CD8-positive, alpha-beta memory T cell (primary cell): ENCODE measurements around the gene FAM174B. TPM values are rescaled to one million over a fixed set of nuclear protein-coding genes. Genes with fewer than 3 reads are reported as not detected.

Experiments
- CTCF ChIA-PET: fragments of 350-600 bp; sonication (Branson Sonifier 250); formaldehyde crosslinking; loops from one replicate; lab custom pipeline; 2021; ENCODE audit warnings: antibody characterized with exemption; lab: Charles Lee
- POLR2A ChIA-PET: fragments of 350-600 bp; sonication (Branson Sonifier 250); formaldehyde crosslinking; loops from one replicate; lab custom pipeline; 2021; ENCODE audit warnings: antibody characterized with exemption; lab: Charles Lee
- DNase-seq, 5 donors: peaks; one replicate each; pipeline versions ENCODE4 v3.0.0 to v3.0.0-alpha.2; 2020 to 2022; ENCODE audit warnings: mixed read lengths in 1 of 5
- H3K27ac ChIP-seq: one replicate; pipeline ENCODE4 v1.7.0; 2013; ENCODE audit warnings: low read depth, mild to moderate bottlenecking, low read length, moderate library complexity
- H3K27me3 ChIP-seq: 2 replicates; pipeline ENCODE4 v1.7.0; 2013; ENCODE audit warnings: low read length, mild to moderate bottlenecking; ENCODE audit not compliant: insufficient read depth, poor library complexity, severe bottlenecking
- H3K36me3 ChIP-seq: 2 replicates; pipeline ENCODE4 v1.7.0; 2013; ENCODE audit warnings: mild to moderate bottlenecking, low read length, moderate library complexity; ENCODE audit not compliant: insufficient read depth
- H3K4me1 ChIP-seq: 2 replicates; pipeline ENCODE4 v1.7.0; 2013; ENCODE audit warnings: mild to moderate bottlenecking, low read length, moderate library complexity; ENCODE audit not compliant: insufficient read depth
- H3K4me3 ChIP-seq: 2 replicates; pipeline ENCODE4 v1.7.0; 2013; ENCODE audit warnings: mild to moderate bottlenecking, low read length
- H3K9me3 ChIP-seq: 2 replicates; pipeline ENCODE4 v1.7.0; 2013; ENCODE audit warnings: mild to moderate bottlenecking, low read length
- H3K27ac Mint-ChIP-seq, 8 donors: one replicate each; pipeline ENCODE4 v1.8.0; 2020 to 2021; ENCODE audit warnings: mixed read lengths in 8 of 8, mild to moderate bottlenecking in 6 of 8, inconsistent platforms in 3 of 8, moderate library complexity in 3 of 8
- H3K27me3 Mint-ChIP-seq, 2 donors: one replicate each; pipeline ENCODE4 v1.8.0; 2020 to 2021; ENCODE audit warnings: mixed read lengths in 2 of 2, mild to moderate bottlenecking in 1 of 2, moderate library complexity in 1 of 2
- H3K36me3 Mint-ChIP-seq, 3 donors: one replicate each; pipeline ENCODE4 v1.8.0; 2020 to 2021; ENCODE audit warnings: mixed read lengths in 3 of 3, inconsistent platforms in 1 of 3, mild to moderate bottlenecking in 1 of 3
- H3K4me1 Mint-ChIP-seq, 3 donors: one replicate each; pipeline ENCODE4 v1.8.0; 2020 to 2021; ENCODE audit warnings: mixed read lengths in 3 of 3, inconsistent platforms in 1 of 3, mild to moderate bottlenecking in 1 of 3
- H3K4me3 Mint-ChIP-seq, 7 donors: one replicate each; pipeline ENCODE4 v1.8.0; 2020 to 2021; ENCODE audit warnings: mixed read lengths in 7 of 7, mild to moderate bottlenecking in 6 of 7, moderate library complexity in 4 of 7, inconsistent platforms in 2 of 7
- H3K9me3 Mint-ChIP-seq, 5 donors: one replicate each; pipeline ENCODE4 v1.8.0; 2020 to 2022; ENCODE audit warnings: mixed read lengths in 5 of 5, mild to moderate bottlenecking in 3 of 5, moderate library complexity in 2 of 5, inconsistent platforms in 1 of 5
- polyA plus RNA-seq: library from polyadenylated mRNA; unstranded; fragments of 300-500 nt; fragmentation: Illumina TruSeq; gene quantifications from one replicate; pipeline ENCODE4 v1.2.3, GENCODE V29; 2021
- total RNA-seq, 2 experiments: library from RNA; stranded (reverse); gene quantifications; one replicate each; pipeline ENCODE4 v1.2.3, GENCODE V29; 2021

Gene FAM174B
- total and polyA plus RNA-seq, 3 experiments from 2014 or later: 0.82 to 3.9 (median 3.9) TPM

DNA sequence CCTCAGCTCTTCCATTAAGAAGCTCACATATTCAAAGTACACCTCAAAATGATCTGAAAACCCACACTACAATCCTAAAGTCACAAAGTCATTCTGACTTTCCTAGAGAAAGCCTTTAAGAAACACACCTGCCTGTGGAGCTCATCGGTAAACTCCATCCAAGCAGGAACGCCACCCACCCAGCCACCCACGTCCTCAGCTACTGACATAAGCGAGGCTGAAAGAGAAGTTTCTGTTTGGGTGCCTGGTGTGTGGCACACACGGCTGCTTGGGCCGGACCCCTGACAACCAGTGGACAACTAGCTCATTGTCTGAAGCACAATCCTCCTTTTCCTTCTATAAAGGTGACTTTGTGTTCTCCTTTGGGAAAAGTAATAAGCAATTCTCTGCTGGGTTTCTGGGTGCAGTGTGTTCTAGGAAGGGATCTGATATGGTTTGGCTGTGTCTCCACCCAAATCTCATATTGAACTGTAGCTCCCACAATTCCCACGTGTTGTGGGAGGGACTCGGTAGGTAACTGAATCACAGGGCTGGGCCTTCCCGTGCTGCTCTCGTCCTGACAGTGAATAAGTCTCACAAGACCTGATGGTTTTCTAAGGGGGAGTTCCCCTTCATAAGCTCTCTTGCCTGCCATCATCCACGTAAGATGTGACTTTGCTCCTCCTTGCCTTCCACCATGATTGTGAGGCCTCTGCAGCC, 26.1 kb downstream of the FAM174B start:
- Histone ChIP-seq H3K9me3 (no peaks in the 10 kb centered on the region), H3K36me3 (no peaks in the 10 kb centered on the region), H3K27me3 (no peaks in the 10 kb centered on the region), H3K4me1 (no peaks in the 10 kb centered on the region), H3K4me3 (no peak overlapping the region), H3K27ac (no peak overlapping the region)
- Mint-ChIP-seq H3K27me3 (peaks cover 6 to 12% of the 10 kb centered on the region in 2 donors), H3K4me1 (no peaks in the 10 kb centered on the region), H3K9me3 (peaks cover 0 to 1% (median 0%) of the 10 kb centered on the region in 5 donors), H3K27ac (no peak overlapping the region), H3K36me3 (no peaks in the 10 kb centered on the region), H3K4me3 (no peak overlapping the region)
- ChIA-PET CTCF (no interaction called here), POLR2A (no interaction called here)
- no peak for DNase-seq

DNA sequence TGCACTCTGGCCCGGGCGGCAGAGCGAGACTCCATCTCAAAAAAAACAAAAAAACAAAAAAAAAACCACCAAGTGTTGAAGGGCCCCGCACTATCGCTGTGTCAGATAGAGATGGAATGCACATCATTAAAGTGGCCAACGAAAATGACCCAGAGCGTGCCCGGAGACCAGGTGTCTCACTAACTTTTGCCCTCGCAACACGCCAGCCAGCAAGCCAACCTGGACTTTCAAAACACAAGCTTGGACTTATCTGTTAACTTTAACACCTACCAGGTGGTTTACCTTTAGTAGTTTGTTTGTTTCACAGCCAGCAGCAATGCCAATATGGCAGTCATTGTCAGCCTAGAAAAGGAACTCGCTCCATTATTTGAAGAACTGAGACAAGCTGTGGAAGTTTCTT, 28.6 kb downstream of the FAM174B start:
- no peak overlapping the region for H3K27ac Mint-ChIP-seq
- Histone ChIP-seq H3K36me3 (no peaks in the 10 kb centered on the region), H3K4me1 (no peaks in the 10 kb centered on the region), H3K27me3 (no peaks in the 10 kb centered on the region), H3K9me3 (no peaks in the 10 kb centered on the region), H3K4me3 (no peak overlapping the region), H3K27ac (no peak overlapping the region)
- CTCF ChIA-PET: no interaction called here
- H3K4me1 Mint-ChIP-seq: no peaks in the 10 kb centered on the region
- H3K27me3 Mint-ChIP-seq: peaks cover 0 to 3% of the 10 kb centered on the region in 2 donors
- POLR2A ChIA-PET: no interaction called here
- H3K36me3 Mint-ChIP-seq: no peaks in the 10 kb centered on the region
- H3K4me3 Mint-ChIP-seq: no peak overlapping the region
- H3K9me3 Mint-ChIP-seq: peaks cover 0 to 1% (median 0%) of the 10 kb centered on the region in 5 donors
- DNase-seq: no peak

DNA sequence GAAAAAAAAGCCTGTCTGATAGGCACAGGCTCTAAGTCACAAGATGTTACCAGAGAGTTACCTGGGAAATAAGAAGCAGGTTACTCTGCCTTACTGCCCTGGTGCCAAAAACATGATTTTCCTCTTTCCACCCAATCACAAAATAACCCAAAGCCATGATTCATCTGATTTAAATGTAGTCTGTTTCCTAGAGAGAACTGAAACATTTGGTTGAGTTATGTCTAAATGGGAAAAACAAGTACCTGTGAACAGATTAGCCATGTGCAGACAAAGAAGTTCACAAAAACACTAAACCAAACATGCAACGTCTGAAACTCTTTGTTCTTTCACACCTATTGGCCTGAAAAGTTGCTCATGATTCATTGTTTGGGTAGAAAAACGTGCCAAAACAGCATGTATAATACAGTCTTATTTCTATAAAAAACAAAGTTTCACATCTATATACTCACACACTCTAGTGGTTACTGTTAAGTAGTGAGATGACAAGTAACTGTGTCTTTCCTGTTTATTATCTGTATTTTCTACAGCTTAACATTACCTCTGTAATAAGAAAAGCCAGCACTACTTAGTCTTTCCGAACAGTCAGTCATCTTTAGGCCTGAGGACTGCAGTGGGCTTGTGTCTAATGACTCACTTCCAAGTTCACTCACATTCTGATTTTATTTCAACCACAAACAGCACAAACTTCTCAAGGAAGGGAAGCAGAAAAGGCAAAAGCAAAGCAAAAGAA, 30.2 kb downstream of the FAM174B start:
- ChIA-PET CTCF (no interaction called here), POLR2A (no interaction called here)
- Histone ChIP-seq H3K9me3 (no peaks in the 10 kb centered on the region), H3K27me3 (no peaks in the 10 kb centered on the region), H3K4me1 (no peaks in the 10 kb centered on the region), H3K36me3 (no peaks in the 10 kb centered on the region), H3K27ac (no peak overlapping the region), H3K4me3 (no peak overlapping the region)
- Mint-ChIP-seq H3K27me3 (peaks cover 0 to 2% of the 10 kb centered on the region in 2 donors), H3K27ac (no peak overlapping the region), H3K4me1 (no peaks in the 10 kb centered on the region), H3K4me3 (no peak overlapping the region), H3K9me3 (peaks cover 0 to 1% (median 0%) of the 10 kb centered on the region in 5 donors), H3K36me3 (no peaks in the 10 kb centered on the region)
- no peak for DNase-seq

DNA sequence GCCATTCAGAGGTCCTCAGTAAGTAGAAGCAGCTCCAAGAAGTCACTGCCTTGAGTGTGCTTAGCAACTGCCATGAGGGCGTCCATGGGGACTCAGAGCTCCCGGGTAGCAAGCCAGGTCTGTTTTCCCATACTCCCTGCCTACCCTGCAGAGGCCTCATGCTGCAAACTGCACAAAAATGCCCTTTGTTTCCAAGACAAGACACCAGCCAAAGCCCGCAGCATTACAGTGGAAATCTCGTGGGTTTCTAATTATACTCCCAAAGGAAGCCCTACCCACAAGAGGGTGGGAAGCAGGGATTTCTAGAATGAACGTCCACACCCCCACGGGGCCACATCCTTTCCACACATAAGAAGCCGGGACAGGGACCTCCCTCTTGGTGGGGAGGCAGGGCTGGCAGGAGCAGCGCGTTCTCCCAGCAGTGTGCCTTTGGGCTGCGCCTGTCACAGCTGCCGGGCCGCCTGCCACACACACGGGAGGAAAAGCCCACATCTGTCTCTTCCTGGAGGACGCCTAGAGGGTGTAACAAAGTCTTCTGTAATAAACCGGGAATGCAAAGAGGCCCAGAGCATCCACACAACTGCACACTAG, 31.1 kb downstream of the FAM174B start:
- no peak overlapping the region for H3K27ac Mint-ChIP-seq
- H3K36me3 ChIP-seq: no peaks in the 10 kb centered on the region
- no peak overlapping the region for H3K27ac ChIP-seq
- no peaks in the 10 kb centered on the region for H3K27me3 ChIP-seq
- H3K9me3 Mint-ChIP-seq: no peaks in the 10 kb centered on the region
- H3K4me3 ChIP-seq: no peak overlapping the region
- H3K9me3 ChIP-seq: no peaks in the 10 kb centered on the region
- no peaks in the 10 kb centered on the region for H3K4me1 ChIP-seq
- H3K36me3 Mint-ChIP-seq: no peaks in the 10 kb centered on the region
- DNase-seq: no peak
- CTCF ChIA-PET: no interaction called here
- no peak overlapping the region for H3K4me3 Mint-ChIP-seq
- peaks cover 0 to 3% of the 10 kb centered on the region in 2 donors for H3K27me3 Mint-ChIP-seq
- POLR2A ChIA-PET: no interaction called here
- no peaks in the 10 kb centered on the region for H3K4me1 Mint-ChIP-seq

DNA sequence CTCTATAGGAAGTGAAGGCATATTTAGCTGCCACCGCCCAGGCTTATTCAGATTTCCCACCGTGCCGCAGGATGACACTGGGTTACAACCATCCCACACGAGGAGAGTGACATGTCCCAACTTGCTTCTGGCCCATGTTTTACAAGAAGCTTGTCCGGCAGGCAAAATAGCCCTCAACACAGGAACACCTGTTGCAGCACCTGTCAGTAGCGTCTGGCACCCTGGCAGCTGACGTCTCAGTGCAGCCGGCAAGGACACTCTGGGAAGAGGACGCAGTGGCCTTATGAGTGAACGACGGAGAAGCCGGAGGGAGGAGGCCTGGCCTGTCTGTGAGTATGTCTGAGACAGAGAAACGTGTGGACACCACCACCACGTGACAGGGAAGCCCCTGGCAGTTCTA, 32.1 kb downstream of the FAM174B start:
- H3K9me3 ChIP-seq: no peaks in the 10 kb centered on the region
- peaks cover 0 to 3% of the 10 kb centered on the region in 2 donors for H3K27me3 Mint-ChIP-seq
- no peak overlapping the region for H3K27ac ChIP-seq
- H3K9me3 Mint-ChIP-seq: no peaks in the 10 kb centered on the region
- H3K36me3 Mint-ChIP-seq: no peaks in the 10 kb centered on the region
- CTCF ChIA-PET: no interaction called here
- H3K4me1 ChIP-seq: no peaks in the 10 kb centered on the region
- H3K4me3 Mint-ChIP-seq: no peak overlapping the region
- H3K27me3 ChIP-seq: no peaks in the 10 kb centered on the region
- no peaks in the 10 kb centered on the region for H3K4me1 Mint-ChIP-seq
- H3K36me3 ChIP-seq: no peaks in the 10 kb centered on the region
- DNase-seq: no peak
- H3K27ac Mint-ChIP-seq: no peak overlapping the region
- no peak overlapping the region for H3K4me3 ChIP-seq
- POLR2A ChIA-PET: no interaction called here

DNA sequence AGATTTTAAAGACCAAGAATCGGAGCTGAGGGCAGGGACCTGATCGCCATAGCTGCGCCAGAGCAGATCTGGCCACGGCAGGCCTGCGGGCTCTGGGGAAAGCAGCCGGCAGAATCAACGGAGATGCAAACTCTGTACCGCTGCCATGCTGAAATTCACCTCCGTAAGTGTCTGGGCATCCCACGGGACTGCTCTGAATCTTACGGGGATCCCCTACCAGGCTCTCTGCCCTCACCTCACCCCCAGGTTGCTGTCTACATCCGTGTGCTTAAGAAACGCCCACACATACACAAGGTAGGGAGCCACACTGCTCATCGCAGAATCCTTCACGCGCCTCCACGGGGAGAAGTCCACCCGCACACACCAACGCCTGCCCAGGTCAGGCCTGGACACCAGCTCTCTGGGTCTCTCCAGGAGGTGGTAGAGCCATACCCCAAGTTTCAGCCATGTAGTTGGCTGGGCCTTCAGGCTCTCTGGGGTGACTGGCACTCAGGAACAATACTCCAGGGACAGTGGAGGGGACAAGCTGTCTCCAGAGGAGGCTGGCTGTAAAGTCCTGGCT, 33.5 kb downstream of the FAM174B start:
- Histone ChIP-seq H3K4me1 (no peaks in the 10 kb centered on the region), H3K27me3 (no peaks in the 10 kb centered on the region), H3K9me3 (no peaks in the 10 kb centered on the region), H3K27ac (no peak overlapping the region), H3K36me3 (no peaks in the 10 kb centered on the region), H3K4me3 (no peak overlapping the region)
- ChIA-PET POLR2A (no interaction called here), CTCF (no interaction called here)
- Mint-ChIP-seq H3K27me3 (peaks cover 0 to 4% of the 10 kb centered on the region in 2 donors), H3K27ac (peak overlapping the region in 1 of 8 donors; percentile 38), H3K36me3 (no peaks in the 10 kb centered on the region), H3K4me3 (no peak overlapping the region), H3K4me1 (no peaks in the 10 kb centered on the region), H3K9me3 (no peaks in the 10 kb centered on the region)
- no peak for DNase-seq

DNA sequence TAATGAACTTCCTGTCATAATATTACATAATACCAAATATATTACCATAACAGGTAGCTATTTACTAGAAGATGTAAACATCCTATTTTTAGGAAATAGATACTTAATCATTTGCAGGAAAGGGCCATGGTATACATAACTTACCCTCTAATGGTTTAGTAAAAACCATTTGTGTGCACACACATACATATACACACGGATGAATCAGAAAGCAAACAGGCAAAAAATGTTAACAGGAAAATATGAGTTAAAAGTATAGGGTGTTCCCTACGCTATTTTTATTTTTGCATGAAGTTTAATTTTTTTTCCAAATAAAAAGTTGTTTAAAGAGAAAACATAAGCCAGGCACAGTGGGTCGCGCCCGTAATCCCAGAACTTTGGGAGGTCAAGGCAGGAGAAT, 34.6 kb downstream of the FAM174B start:
- Histone ChIP-seq H3K4me1 (no peaks in the 10 kb centered on the region), H3K36me3 (no peaks in the 10 kb centered on the region), H3K9me3 (no peaks in the 10 kb centered on the region), H3K4me3 (no peak overlapping the region), H3K27ac (no peak overlapping the region), H3K27me3 (no peaks in the 10 kb centered on the region)
- Mint-ChIP-seq H3K4me3 (no peak overlapping the region), H3K27me3 (peaks cover 0 to 5% of the 10 kb centered on the region in 2 donors), H3K9me3 (no peaks in the 10 kb centered on the region), H3K4me1 (no peaks in the 10 kb centered on the region), H3K36me3 (no peaks in the 10 kb centered on the region), H3K27ac (no peak overlapping the region)
- ChIA-PET POLR2A (no interaction called here), CTCF (no interaction called here)
- DNase-seq: no peak
